ENCODE measurements around the gene SLX9. TPM values are rescaled to one million over a fixed set of nuclear protein-coding genes. Genes with fewer than 3 reads are reported as not detected.

The SLX9 gene
- total RNA-seq, 4 donors from 2014 or later, result 7.5 to 16.4 (median 10.5) TPM

DNA sequence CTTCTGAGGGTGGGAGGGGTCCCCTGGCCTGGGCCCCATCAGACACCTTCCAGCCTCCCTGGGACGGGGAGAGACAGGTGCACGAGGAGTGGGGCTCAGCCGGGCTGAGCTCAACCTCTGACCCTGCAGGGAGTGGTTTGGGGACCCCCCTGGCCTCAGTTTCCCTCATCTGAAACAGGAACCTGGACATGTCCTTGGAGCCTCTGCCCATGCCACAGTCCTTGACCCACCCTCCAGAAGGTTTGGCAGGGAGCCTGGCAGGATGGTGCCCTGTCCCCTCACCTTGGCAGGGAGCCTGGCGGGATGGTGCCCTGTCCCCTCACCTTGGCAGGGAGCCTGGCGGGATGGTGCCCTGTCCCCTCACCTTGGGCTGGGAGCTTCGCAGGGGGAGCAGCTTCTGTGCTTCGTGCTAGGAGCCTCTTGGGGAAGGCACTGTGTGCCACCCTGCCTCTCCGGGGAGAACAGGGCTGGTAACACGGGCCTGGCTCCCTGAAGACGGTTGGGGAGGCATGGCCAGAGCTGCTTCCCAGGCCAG, 58.3 kb downstream of the SLX9 start:
- TF ChIP-seq, protein P1, sequence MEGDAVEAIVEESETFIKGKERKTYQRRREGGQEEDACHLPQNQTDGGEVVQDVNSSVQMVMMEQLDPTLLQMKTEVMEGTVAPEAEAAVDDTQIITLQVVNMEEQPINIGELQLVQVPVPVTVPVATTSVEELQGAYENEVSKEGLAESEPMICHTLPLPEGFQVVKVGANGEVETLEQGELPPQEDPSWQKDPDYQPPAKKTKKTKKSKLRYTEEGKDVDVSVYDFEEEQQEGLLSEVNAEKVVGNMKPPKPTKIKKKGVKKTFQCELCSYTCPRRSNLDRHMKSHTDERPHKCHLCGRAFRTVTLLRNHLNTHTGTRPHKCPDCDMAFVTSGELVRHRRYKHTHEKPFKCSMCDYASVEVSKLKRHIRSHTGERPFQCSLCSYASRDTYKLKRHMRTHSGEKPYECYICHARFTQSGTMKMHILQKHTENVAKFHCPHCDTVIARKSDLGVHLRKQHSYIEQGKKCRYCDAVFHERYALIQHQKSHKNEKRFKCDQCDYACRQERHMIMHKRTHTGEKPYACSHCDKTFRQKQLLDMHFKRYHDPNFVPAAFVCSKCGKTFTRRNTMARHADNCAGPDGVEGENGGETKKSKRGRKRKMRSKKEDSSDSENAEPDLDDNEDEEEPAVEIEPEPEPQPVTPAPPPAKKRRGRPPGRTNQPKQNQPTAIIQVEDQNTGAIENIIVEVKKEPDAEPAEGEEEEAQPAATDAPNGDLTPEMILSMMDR (IDR thresholded peaks at IDR 0.05; ENCODE audit: low read depth), result no peak

DNA sequence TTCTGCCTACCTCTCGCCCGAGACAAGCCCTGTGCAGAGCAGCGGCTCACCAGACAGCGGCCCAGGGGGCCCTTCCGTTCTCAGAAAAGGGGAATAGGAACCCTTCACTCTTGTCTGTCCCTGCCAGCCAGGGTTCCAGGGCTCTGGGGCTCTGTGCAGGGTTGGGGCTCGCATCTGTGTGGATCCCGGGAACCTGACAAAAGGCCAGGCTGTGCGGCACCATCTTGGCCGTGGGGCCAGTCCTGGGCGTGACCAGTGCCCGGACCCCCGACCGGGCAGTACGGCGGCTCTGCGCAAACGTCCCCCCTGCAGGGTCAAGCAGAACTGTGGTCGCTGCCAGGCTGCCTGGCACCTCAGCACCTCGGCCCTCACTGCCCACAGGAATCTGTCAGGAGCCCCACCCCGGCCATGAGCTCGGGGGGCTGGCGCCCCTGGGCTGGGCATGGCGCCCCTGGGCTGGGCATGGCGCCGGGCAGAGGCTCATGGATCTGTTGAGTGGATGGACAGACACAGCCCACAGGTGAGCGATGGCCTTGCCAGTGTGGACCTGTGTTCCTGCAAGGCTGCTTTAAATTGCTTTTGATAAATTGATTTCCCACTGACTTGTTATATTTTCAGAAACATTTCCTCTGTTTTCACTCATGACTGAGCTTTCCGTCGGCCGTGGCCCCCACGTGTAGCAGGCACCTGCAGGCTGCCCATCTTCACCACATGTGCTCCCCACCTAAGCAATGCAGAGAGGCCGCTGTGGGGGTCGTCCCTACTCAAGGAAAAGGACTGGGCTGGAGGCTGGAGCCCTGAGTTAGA, 59.0 kb downstream of the SLX9 start:
- TF ChIP-seq, protein P1 (IDR thresholded peaks at IDR 0.05; ENCODE audit: low read depth), result no peak

DNA sequence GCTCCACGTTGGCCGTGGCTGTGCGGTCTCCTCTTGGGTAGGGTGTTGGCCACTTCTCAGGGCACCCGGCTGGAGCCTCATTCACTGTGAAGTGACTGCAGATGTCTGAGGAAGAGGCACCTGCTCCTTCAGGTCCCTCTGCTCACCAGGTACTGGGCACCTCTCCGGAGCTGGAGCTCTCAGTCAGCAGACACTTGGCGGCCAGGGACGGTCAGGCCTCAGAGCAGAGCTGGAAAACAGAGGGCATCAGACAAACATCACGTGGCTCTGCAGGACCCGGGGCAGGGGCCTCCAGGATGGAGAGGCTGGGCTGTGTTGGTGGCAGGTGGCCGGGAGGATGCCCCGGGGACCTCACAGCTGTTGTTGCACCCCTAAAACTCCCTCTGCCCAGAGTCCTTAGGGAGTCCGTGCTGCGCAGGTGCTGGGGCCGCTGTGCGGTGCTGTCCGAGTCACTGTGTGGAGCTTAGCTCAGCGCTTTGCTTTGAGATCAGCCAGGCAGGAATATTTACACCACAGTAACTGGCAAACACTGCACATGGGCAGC, 59.7 kb downstream of the SLX9 start:
- TF ChIP-seq, protein P1 (IDR thresholded peaks at IDR 0.05; ENCODE audit: low read depth), result no peak

- TF ChIP-seq, protein P1 (IDR thresholded peaks at IDR 0.05; ENCODE audit: low read depth), result no peak
Measured at GRCh38 chr21:44999972-45000636, 60.3 kb downstream of the SLX9 start.

DNA sequence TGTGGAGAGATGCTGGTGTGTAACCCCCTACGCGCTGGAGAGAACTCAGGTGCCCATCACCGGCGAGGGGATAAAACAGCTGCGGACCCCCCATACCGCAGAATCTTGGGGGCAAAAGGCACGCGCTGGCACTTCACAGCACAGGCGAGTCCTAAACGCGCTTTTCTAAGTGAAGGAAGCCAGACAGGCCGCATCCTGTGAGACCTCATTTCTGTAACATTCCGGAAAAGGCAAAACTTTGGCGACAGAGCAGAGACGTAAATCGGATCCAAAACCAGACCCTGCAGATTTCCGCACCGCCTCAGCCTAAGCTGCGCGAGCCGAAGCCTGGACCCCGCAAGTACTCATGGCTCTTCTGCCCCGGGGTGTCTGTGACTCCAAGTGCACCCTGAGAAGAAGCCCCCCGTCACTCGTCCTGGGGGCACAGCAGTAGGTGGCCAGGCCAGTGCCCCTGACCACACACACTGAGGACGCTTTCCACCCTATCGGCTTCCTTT, 60.9 kb downstream of the SLX9 start:
- TF ChIP-seq, protein P1 (IDR thresholded peaks at IDR 0.05; ENCODE audit: low read depth), result no peak

DNA sequence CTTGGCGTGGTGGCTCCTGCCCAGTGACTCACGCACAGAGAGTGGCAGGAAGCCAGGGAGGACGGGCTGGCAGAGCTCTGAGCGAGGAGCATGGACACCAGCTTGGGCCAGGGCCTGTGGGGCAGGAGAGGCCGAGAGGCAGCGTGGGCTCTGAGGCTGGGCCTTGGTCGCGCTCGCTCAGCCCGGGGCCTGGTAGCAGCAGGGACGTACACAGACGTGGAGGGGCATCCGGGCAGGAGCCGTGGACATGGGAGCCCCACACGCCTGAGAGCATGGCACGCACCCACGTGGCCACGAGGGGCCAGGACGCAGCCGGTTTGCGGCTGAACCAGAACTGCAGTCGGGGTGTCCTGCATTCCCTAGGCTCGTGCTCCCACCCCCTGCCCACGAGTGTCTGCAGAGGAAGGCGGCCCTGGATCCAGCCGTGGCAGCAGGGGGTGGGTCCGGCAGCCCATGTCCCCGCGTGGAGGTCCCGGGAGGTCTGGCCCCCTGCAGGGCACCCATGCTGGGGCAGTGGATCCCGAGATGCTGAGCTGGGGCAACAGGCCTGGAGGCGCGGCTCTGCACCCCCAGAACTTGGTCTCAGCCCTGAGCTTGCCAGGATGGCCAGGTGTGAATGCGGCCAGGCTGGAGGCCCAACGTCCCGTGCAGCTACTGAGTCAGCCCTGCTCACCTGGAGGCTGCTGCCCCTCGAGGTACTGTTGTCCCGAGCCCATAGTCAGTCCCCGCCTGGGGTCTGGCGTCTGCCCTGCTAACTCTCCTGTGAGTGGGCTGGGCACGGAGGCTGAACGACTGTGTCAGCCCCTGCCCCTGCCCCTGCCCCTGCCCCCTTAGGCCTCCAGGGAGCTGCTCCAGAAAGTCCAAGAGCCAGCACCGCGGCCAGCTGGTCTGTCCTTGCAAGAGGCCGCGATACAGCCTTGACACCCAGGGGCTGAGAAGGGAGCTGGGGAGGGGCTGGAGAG, 61.6 kb downstream of the SLX9 start:
- TF ChIP-seq, protein P1 (IDR thresholded peaks at IDR 0.05; ENCODE audit: low read depth), result no peak
